Astrocyte of the spinal cord (primary cell): ENCODE data around the gene LDLRAD4.
"Not testable (repeated sequence)": the region's sequence is repeated elsewhere in the genome, so short reads cannot be mapped to it uniquely, and the experiment has no call there.

ENCODE experiments used
- DNase-seq: peaks from one replicate; pipeline ENCODE4 v3.0.0; 2011; ENCODE audit warnings: low read depth, low spot score
- H3K4me3 ChIP-seq: 2 replicates; pipeline ENCODE4 v1.5.1; 2011; ENCODE audit warnings: low read depth, mild to moderate bottlenecking, low read length, moderate library complexity
- in situ Hi-C: cut with HindIII; loops from 2 replicates; pipeline ENCODE4 v1.10.0; 2017; ENCODE audit warnings: low sequenced_read_pairs
- TF ChIP-seq, protein P1 (sequence below): IDR thresholded peaks from 2 replicates; pipeline ENCODE4 v1.5.1; 2012; ENCODE audit warnings: low read depth, mild to moderate bottlenecking, low read length, inconsistent platforms

LDLRAD4 gene

DNA sequence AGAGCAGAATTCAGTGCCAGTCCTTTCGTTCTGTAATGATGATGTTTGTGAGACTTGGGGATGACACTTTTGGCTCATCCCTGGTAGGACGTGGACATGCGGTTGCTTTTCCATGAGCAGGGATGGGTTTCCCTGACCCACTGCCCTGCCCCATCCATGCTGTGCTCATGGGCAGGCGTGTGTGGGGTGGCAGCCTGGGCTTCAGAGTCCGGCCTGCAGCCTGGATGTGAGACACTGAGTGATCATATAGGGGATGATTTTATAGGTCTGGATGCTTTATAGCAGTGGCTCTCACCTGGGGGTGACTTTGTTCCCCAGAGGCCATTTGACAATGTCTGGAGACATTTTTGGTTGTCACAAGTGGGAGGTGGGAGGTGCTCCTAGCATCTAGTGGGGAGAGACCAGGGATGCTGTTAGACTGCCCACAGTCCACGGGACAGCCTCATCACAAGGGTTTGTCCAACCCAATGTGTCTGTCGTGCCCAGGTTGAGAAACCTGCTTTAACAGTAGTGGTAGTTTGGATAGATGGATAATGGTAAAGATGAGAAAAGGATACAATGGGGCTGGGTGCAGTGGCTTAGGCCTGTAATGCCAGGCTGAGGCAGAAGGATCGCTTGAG is 38.9 kb downstream of the LDLRAD4 start:
- no peak for DNase-seq
- no peak overlapping the region for H3K4me3 ChIP-seq
- in situ Hi-C loops, result no loop called here
- TF ChIP-seq, protein P1, sequence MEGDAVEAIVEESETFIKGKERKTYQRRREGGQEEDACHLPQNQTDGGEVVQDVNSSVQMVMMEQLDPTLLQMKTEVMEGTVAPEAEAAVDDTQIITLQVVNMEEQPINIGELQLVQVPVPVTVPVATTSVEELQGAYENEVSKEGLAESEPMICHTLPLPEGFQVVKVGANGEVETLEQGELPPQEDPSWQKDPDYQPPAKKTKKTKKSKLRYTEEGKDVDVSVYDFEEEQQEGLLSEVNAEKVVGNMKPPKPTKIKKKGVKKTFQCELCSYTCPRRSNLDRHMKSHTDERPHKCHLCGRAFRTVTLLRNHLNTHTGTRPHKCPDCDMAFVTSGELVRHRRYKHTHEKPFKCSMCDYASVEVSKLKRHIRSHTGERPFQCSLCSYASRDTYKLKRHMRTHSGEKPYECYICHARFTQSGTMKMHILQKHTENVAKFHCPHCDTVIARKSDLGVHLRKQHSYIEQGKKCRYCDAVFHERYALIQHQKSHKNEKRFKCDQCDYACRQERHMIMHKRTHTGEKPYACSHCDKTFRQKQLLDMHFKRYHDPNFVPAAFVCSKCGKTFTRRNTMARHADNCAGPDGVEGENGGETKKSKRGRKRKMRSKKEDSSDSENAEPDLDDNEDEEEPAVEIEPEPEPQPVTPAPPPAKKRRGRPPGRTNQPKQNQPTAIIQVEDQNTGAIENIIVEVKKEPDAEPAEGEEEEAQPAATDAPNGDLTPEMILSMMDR, result no peak

- H3K4me3 ChIP-seq, result no peak overlapping the region
- DNase-seq, result no peak
- in situ Hi-C loops, result no loop called here
- TF ChIP-seq, protein P1, result no peak
These were observed 40.4 kb downstream of the LDLRAD4 start for GRCh38 chr18:13258921-13259320.

- in situ Hi-C loops, result no loop called here
- TF ChIP-seq, protein P1, result no peak
- DNase-seq, result no peak
These were observed 41.1 kb downstream of the LDLRAD4 start for GRCh38 chr18:13259701-13260100.

DNA sequence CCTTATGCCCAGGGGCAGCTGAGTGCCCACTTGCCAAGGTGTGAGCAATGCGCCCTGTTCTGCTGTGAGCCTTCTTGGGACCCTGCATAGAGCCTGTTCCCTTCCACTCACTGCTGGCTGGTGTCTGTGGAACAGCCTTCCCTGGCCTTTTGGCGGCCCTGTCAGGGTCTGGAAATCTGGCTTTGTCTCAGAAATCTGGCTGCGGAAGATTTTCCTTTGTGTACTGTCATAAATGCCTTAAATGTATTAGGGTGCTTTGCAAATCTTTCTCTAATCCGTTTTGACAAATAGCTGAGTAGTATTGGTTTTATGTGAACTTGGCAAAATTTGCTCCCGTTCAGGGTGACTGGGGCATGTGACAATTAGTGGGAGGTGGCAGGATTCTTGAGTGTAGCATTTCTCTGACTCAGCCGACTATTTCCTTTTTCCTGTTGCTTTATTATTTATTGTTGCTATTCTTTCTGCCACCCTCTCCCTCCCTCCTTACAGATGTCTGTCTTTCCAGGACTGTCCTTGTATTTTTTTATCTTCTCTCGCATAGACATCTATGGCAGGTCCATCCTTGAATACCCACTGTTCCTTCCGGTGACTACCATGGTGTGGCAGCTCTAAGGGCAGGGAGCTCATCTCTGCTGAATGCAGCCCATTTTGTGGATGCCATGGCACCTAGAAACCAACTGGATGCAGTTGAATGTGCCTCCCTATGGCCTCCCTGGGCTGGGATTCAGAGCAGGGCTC is 41.8 kb downstream of the LDLRAD4 start:
- no peak overlapping the region for H3K4me3 ChIP-seq
- in situ Hi-C loops, result no loop called here
- DNase-seq, result no peak
- TF ChIP-seq, protein P1, result no peak

More at GRCh38 chr18:13259701-13260100, 41.1 kb downstream of the LDLRAD4 start:
- H3K4me3 ChIP-seq, result no peak overlapping the region

DNA sequence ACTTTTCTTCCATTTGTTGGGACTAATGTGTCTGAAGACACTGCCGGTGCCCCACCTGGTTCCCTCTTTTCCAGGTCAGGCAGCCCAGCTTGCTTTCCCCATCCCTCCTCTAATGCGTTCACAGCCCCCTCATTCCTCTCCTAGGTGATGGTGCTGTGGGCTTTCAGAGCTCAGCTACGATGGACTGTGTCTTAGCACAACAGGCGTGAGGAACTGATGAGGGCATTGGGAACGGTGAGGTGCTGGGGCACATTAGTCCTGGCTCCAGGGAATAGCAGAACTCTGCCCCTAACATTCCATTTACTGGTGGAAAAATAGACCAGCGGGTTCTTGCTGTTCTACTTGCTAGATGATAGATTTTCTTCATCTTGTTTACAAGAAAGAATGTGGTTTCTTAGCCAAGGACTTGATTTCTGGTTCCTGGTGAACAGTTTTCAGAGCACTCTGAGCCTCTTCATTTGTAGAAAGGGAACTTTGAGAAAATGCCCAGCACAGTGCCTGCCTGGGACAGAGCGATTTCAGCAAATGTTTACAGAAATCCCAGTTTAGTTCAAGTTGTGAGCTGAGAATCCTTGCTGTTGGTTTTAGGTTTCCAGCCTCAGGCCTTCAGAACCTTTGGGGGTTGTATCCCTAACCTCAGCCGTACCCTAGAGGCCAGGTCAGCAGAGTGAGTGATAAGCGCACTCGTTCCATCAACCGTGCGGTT is 42.5 kb downstream of the LDLRAD4 start:
- DNase-seq, result no peak
- in situ Hi-C loops, result no loop called here
- H3K4me3 ChIP-seq, result no peak overlapping the region
- TF ChIP-seq, protein P1, result no peak

DNA sequence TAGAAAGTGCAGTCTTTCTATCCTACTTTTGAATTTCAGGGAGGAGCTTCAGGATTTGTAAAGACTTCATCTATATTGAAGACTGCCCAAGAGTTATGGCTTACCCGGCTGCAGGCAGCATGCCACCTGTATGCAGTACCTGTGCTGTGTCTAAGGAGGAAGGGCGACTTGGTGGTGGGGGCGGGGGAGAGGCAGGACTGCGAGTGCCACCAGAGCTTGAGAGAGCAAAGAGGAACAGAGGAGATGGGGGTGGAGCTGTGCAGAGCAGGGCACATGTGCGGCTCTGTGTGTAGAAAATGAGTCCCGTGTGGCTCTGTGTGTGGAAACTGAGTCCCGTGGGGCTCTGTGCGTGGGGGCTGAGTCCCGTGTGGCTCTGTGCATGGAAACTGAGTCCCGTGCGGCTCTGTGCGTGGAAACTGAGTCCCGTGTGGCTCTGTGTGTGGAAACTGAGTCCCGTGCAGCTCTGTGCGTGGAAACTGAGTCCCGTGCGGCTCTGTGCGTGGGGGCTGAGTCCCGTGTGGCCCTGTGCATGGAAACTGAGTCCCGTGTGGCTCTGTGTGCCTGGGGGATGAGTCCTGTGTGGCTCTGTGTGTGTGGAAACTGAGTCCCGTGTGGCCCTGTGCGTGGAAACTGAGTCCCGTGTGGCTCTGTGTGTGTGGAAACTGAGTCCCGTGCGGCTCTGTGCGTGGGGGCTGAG is 43.2 kb downstream of the LDLRAD4 start:
- TF ChIP-seq, protein P1, result no peak
- H3K4me3 ChIP-seq, result no peak overlapping the region
- DNase-seq, result no peak
- in situ Hi-C loops, result no loop called here

DNA sequence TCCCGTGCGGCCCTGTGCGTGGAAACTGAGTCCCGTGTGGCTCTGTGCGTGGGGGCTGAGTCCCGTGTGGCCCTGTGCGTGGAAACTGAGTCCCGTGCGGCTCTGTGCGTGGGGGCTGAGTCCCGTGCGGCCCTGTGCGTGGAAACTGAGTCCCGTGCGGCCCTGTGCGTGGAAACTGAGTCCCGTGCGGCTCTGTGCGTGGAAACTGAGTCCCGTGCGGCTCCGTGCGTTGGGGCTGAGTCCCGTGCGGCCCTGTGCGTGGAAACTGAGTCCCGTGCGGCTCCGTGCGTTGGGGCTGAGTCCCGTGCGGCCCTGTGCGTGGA is 43.8 kb downstream of the LDLRAD4 start:
- H3K4me3 ChIP-seq, in situ Hi-C loops, DNase-seq: not testable (repeated sequence)
